Activated T-helper 1 cell treated with anti-CD3 and anti-CD28 coated beads, Interleukin-12 subunit alpha, Interleukin-12 subunit beta, Interleukin-2, Interleukin-4 antibody, amounts not matched to agents 30 ng/mL and 10 ng/mL and 1 ng/mL, durations not matched to agents 14 hours and 24 hours and 36 hours (primary cell): Measurements from ENCODE around the gene CRYBB2. TPM values are rescaled to one million over a fixed set of nuclear protein-coding genes. Genes with fewer than 3 reads are reported as not detected.
"Not testable (repeated sequence)": the region's sequence is repeated elsewhere in the genome, so short reads cannot be mapped to it uniquely, and the experiment has no call there.

Experiments used
- DNase-seq: peaks from one replicate; pipeline ENCODE4 v3.0.0; 2021; ENCODE audit warnings: low spot score
- H3K27ac Mint-ChIP-seq: one replicate; pipeline ENCODE4 v1.8.0; 2021; ENCODE audit warnings: mild to moderate bottlenecking, mixed read lengths
- H3K27me3 Mint-ChIP-seq: one replicate; pipeline ENCODE4 v1.8.0; 2022; ENCODE audit warnings: mild to moderate bottlenecking, moderate library complexity, mixed read lengths; ENCODE audit not compliant: insufficient read depth
- H3K36me3 Mint-ChIP-seq: one replicate; pipeline ENCODE4 v1.8.0; 2021; ENCODE audit warnings: low read depth, mixed read lengths
- H3K4me1 Mint-ChIP-seq: one replicate; pipeline ENCODE4 v1.8.0; 2021; ENCODE audit warnings: low read depth, mixed read lengths
- H3K4me3 Mint-ChIP-seq: one replicate; pipeline ENCODE4 v1.8.0; 2021; ENCODE audit warnings: mild to moderate bottlenecking, moderate library complexity, mixed read lengths
- H3K9me3 Mint-ChIP-seq: one replicate; pipeline ENCODE4 v1.8.0; 2021; ENCODE audit warnings: mixed read lengths
- intact Hi-C: fragments of 100-400 bp; cut with micrococcal nuclease; formaldehyde crosslinking; loops from one replicate; pipeline ENCODE4 v1.15.1; 2024
- total RNA-seq: library from RNA; stranded (reverse); gene quantifications from 2 replicates; pipeline ENCODE4 v1.2.3, GENCODE V29; 2022

The CRYBB2 gene
- total RNA-seq, 1 donor from 2014 or later = not detected

DNA sequence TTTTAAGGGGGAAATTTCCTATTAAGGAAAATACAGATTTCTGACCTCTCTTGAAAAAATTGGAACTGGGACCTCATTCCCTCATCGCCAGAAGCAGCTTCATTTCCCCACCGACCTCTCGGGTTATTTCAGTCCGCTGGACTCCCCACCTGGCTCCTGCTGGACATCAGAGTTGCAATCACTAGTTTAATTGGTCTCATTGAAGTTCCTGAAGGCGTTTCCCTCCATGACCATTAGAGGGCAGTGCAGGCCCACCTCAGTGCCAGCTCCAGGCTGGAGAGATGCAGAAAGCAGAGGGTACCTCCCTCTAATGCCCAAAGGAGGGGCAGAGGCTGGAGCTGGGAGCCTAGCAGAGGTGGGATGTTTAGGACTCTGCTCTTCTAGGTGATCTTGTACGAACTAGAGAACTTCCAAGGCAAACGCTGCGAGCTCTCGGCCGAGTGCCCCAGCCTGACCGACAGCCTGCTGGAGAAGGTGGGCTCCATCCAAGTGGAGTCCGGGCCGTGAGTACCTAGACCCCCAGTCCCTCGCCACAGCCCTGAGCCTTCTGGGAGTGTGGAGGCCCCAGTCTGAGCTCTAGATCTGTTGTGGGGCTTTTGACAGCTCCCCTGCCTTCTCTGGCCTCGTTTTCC, 17.0 kb upstream of the CRYBB2 start:
- peak; percentile 24 for DNase-seq
- H3K4me1 Mint-ChIP-seq = peaks cover 6% of the 10 kb centered on the region
- H3K27ac Mint-ChIP-seq = no peak overlapping the region
- intact Hi-C loops = loop anchor here (1.0 to 5.0 kb wide), 4 partner anchors 122 to 1129 kb away; no protein-coding TSS in a partner anchor
- H3K9me3 Mint-ChIP-seq = no peaks in the 10 kb centered on the region
- H3K27me3 Mint-ChIP-seq = no peaks in the 10 kb centered on the region
- H3K36me3 Mint-ChIP-seq = no peaks in the 10 kb centered on the region
- H3K4me3 Mint-ChIP-seq = no peak overlapping the region

- no peaks in the 10 kb centered on the region for H3K27me3 Mint-ChIP-seq
- DNase-seq = no peak
- H3K4me3 Mint-ChIP-seq = no peak overlapping the region
- peaks cover 6% of the 10 kb centered on the region for H3K4me1 Mint-ChIP-seq
- no peaks in the 10 kb centered on the region for H3K36me3 Mint-ChIP-seq
- intact Hi-C loops = loop anchor here (2.0 to 5.0 kb wide), 2 partner anchors 122 to 244 kb away; no protein-coding TSS in a partner anchor
- no peak overlapping the region for H3K27ac Mint-ChIP-seq
- H3K9me3 Mint-ChIP-seq = no peaks in the 10 kb centered on the region
These were observed 16.4 kb upstream of the CRYBB2 start for GRCh38 chr22:25203082-25203481.

DNA sequence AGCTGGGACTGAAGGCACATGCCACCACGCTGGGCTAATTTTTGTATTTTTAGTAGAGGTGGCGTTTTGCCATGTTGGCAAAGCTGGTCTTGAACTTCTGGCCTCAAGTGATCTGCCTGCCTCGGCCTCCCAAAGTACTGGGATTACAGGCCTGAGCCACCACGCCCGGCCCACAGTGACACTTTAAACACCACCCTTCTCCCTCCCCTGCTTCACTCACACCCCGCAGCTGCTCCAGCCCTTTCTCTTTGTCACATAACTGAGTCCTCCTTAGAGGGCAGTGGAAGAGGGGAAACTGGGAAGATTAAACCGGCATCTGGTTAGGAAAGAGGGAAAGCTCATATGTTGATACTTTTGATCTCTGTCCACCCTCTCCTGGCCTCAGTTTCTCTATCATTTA, 14.9 kb upstream of the CRYBB2 start:
- intact Hi-C loops = loop anchor here (5.0 kb wide), 1 partner anchor 243 kb away; no protein-coding TSS in a partner anchor
- H3K36me3 Mint-ChIP-seq, H3K27me3 Mint-ChIP-seq, DNase-seq, H3K4me1 Mint-ChIP-seq, H3K27ac Mint-ChIP-seq, H3K9me3 Mint-ChIP-seq, H3K4me3 Mint-ChIP-seq: not testable (repeated sequence)

DNA sequence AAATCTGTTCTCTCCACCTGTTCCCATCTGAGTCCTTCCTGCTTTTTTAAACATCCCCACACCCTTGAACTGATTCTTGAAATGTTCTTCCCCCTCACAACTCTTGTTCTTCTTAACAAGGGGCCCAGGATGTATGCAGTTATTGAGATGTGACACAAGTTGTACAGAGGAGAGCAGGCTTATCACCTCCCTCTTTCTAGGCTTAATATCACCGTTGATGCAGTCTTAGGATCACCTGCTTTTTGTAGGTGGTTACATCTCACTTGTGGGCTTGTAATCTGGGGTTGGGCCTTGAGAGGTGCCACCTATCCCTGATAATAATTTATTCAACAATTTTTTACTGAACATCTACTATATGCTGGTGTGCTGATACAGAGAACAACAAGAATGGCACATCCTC, 13.6 kb upstream of the CRYBB2 start:
- Mint-ChIP-seq H3K27ac (no peak overlapping the region), H3K4me3 (no peak overlapping the region), H3K27me3 (no peaks in the 10 kb centered on the region), H3K36me3 (no peaks in the 10 kb centered on the region), H3K4me1 (no peaks in the 10 kb centered on the region), H3K9me3 (no peaks in the 10 kb centered on the region)
- intact Hi-C loops = no loop called here
- no peak for DNase-seq

DNA sequence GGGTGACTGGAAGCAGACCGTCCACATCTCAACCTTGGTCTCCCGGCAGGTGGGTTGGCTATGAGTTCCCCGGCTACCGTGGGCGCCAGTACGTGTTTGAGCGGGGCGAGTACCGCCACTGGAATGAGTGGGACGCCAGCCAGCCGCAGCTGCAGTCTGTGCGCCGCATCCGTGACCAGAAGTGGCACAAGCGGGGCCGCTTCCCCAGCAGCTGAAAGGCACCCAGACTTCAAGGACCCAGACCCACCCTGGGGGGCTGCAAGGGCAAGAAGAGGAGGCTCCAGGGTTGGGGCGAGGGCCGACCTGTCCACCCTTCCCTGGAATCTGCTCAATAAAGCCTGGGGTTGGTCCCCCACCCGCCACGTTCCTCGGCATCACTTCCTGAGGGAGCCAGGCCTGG, 12.4 kb upstream of the CRYBB2 start:
- no peak for DNase-seq
- H3K9me3 Mint-ChIP-seq = no peaks in the 10 kb centered on the region
- H3K27ac Mint-ChIP-seq = no peak overlapping the region
- H3K27me3 Mint-ChIP-seq = no peaks in the 10 kb centered on the region
- intact Hi-C loops = no loop called here
- no peaks in the 10 kb centered on the region for H3K4me1 Mint-ChIP-seq
- no peaks in the 10 kb centered on the region for H3K36me3 Mint-ChIP-seq
- no peak overlapping the region for H3K4me3 Mint-ChIP-seq

GRCh38 chr22:25207553-25208157, 11.8 kb upstream of the CRYBB2 start:
- H3K4me1 Mint-ChIP-seq = no peaks in the 10 kb centered on the region
- H3K9me3 Mint-ChIP-seq = no peaks in the 10 kb centered on the region
- H3K27me3 Mint-ChIP-seq = no peaks in the 10 kb centered on the region
- DNase-seq = no peak
- intact Hi-C loops = no loop called here
- no peak overlapping the region for H3K27ac Mint-ChIP-seq
- H3K4me3 Mint-ChIP-seq = no peak overlapping the region
- H3K36me3 Mint-ChIP-seq = no peaks in the 10 kb centered on the region

- Mint-ChIP-seq H3K27ac (no peak overlapping the region), H3K4me3 (no peak overlapping the region), H3K27me3 (no peaks in the 10 kb centered on the region), H3K4me1 (no peaks in the 10 kb centered on the region), H3K9me3 (peaks cover under 1% of the 10 kb centered on the region), H3K36me3 (no peaks in the 10 kb centered on the region)
- no peak for DNase-seq
- intact Hi-C loops = no loop called here
These were observed 11.1 kb upstream of the CRYBB2 start for GRCh38 chr22:25208328-25208727.

DNA sequence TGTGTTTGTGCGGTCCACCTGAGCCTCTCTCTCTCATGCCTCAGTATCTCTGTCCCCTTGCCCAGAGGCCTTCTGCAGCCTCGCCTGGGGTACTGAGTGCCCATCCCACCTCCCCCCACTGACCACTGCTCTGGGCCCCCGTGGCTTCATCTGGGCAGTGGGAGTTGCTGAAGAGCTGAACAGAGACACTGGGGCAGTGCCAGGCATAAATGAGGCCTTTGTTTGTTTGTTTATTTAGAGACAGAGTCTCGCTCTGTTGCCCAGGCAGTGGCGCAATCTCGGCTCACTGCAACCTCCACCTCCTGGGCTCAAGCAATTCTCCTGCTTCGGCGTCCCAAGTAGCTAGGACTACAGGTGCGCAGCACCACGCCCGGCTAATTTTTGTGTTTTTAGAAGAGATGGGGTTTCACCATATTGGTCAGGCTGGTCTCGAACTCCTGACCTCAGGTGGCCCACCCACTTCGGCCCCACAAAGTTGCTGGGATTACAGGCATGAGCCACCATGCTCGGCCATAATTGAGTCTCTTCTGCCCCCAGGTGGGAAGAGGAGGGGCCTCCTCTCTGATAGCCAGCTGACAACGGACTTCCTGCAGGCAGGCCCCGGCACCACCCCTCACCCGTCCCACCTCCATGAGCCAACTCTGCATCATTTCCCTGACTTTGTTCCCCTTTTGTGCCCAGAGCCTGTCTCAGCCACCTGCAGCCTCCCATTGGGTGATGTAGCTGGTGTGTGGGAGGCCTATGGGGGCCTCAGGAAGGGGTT, 10.5 kb upstream of the CRYBB2 start:
- no peak overlapping the region for H3K4me3 Mint-ChIP-seq
- H3K27ac Mint-ChIP-seq = no peak overlapping the region
- no peak for DNase-seq
- H3K36me3 Mint-ChIP-seq = no peaks in the 10 kb centered on the region
- H3K27me3 Mint-ChIP-seq = no peaks in the 10 kb centered on the region
- no peaks in the 10 kb centered on the region for H3K4me1 Mint-ChIP-seq
- H3K9me3 Mint-ChIP-seq = peaks cover 6% of the 10 kb centered on the region
- intact Hi-C loops = no loop called here

DNA sequence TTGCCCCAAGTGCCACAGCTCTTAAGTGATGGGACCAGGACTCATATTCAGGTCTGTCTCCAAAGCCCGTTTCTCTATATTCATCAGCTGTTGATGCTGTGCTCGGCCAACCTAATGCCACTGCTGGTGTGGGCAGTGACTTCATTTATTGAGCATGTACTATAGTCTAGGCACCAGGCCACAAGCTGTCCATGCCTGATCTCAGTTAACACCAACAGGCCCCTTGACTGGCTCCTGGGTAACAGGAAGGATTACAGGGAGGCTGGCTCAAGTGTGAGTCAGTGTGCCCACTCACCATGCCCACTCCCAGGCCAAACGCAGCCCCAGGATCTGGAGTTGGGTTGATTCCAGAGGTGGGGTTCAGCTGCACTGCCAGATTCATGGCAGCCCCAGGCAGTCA, 8.6 kb upstream of the CRYBB2 start:
- DNase-seq = no peak
- Mint-ChIP-seq H3K4me1 (no peaks in the 10 kb centered on the region), H3K9me3 (peaks cover 6% of the 10 kb centered on the region), H3K36me3 (no peaks in the 10 kb centered on the region), H3K27me3 (no peaks in the 10 kb centered on the region), H3K27ac (no peak overlapping the region), H3K4me3 (no peak overlapping the region)
- intact Hi-C loops = loop anchor here (10.0 kb wide), 1 partner anchor 574 kb away; no protein-coding TSS in a partner anchor

GRCh38 chr22:25212337-25212736, 7.1 kb upstream of the CRYBB2 start:
- Mint-ChIP-seq H3K4me3 (no peak overlapping the region), H3K27me3 (peaks cover 6% of the 10 kb centered on the region), H3K27ac (no peak overlapping the region), H3K9me3 (peaks cover 6% of the 10 kb centered on the region), H3K4me1 (no peaks in the 10 kb centered on the region), H3K36me3 (no peaks in the 10 kb centered on the region)
- DNase-seq = no peak
- intact Hi-C loops = loop anchor here (10.0 kb wide), 1 partner anchor 572 kb away; no protein-coding TSS in a partner anchor

GRCh38 chr22:25213221-25213620, 6.2 kb upstream of the CRYBB2 start:
- peaks cover 6% of the 10 kb centered on the region for H3K9me3 Mint-ChIP-seq
- no peak for DNase-seq
- peaks cover 6% of the 10 kb centered on the region for H3K27me3 Mint-ChIP-seq
- H3K4me3 Mint-ChIP-seq = no peak overlapping the region
- intact Hi-C loops = loop anchor here (10.0 kb wide), 1 partner anchor 572 kb away; no protein-coding TSS in a partner anchor
- H3K36me3 Mint-ChIP-seq = no peaks in the 10 kb centered on the region
- H3K4me1 Mint-ChIP-seq = no peaks in the 10 kb centered on the region
- no peak overlapping the region for H3K27ac Mint-ChIP-seq

DNA sequence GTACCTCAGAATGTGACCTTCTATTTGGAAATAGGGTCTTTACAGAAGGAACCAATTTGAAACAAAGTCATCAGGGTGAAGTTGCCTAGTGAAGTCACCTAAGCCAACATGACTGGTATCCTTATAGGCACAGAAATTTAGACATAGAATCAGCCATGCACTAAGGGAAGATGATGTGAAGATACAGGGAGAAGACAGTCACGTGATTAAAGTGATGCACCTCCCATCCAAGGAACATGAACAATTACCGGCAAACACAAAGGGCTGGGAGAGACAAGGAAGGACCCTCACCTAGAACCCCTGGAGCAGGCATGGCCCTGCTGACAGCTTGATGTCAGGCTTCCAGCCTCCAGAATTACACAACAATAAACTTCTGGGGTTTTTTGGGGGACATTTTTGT, 3.2 kb upstream of the CRYBB2 start:
- Mint-ChIP-seq H3K4me3 (no peak overlapping the region), H3K4me1 (no peaks in the 10 kb centered on the region), H3K36me3 (no peaks in the 10 kb centered on the region), H3K9me3 (peaks cover 6% of the 10 kb centered on the region), H3K27ac (no peak overlapping the region), H3K27me3 (peaks cover 6% of the 10 kb centered on the region)
- no peak for DNase-seq
- intact Hi-C loops = loop anchor here (10.0 kb wide), 1 partner anchor 569 kb away; no protein-coding TSS in a partner anchor

DNA sequence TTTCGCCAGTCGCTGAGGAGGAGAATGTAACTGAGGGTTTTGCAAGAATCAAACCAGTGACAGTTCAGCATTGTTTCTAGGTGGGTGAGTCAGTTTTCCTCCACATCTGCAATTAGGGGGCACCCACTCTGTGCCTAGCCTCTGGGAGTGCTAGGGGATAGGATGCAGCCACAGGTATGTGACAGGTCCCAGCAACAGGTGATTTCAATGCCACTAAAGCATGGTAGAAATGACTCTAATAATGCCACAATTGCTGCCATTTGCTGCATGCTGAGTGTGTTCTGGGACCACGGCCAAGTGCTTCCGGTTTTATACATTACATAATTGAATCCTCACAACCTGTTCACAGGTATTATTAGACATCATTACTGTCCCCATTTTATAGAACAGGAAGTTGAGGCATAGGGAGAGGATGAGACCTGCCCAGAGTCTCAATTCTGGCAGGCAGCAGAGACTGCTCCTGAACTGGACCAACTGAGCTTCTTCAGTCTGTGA, 556 bp downstream of the CRYBB2 start:
- no peak for DNase-seq
- no peak overlapping the region for H3K4me3 Mint-ChIP-seq
- no peak overlapping the region for H3K27ac Mint-ChIP-seq
- no peaks in the 10 kb centered on the region for H3K9me3 Mint-ChIP-seq
- H3K27me3 Mint-ChIP-seq = peaks cover 11% of the 10 kb centered on the region
- H3K4me1 Mint-ChIP-seq = no peaks in the 10 kb centered on the region
- intact Hi-C loops = loop anchor here (10.0 kb wide), 1 partner anchor 565 kb away; no protein-coding TSS in a partner anchor
- H3K36me3 Mint-ChIP-seq = no peaks in the 10 kb centered on the region
